Activated CD8-positive, alpha-beta T cell treated with anti-CD3 and anti-CD28 coated beads, Interleukin-2, amount 10 ng/mL, durations not matched to agents 7 days and 5 days (primary cell): ENCODE data around the gene ARSA. TPM values are rescaled to one million over a fixed set of nuclear protein-coding genes. Genes with fewer than 3 reads are reported as not detected.

Experiments used
- ATAC-seq: fragments of 150-1000 bp; cut with Tn5 transposase; one replicate; pipeline ENCODE4 v1.10.0; 2021; ENCODE audit warnings: moderate library complexity
- CTCF ChIA-PET: fragments of 350-600 bp; sonication (Branson Sonifier 250); formaldehyde crosslinking; loops from one replicate; lab custom pipeline; 2021; ENCODE audit warnings: antibody characterized with exemption; lab: Charles Lee
- POLR2A ChIA-PET: fragments of 350-600 bp; sonication (Branson Sonifier 250); formaldehyde crosslinking; loops from one replicate; lab custom pipeline; 2021; ENCODE audit warnings: antibody characterized with exemption; lab: Charles Lee
- DNase-seq: peaks from one replicate; pipeline ENCODE4 v3.0.0-alpha.2; 2020
- H3K27ac Mint-ChIP-seq: one replicate; pipeline ENCODE4 v1.8.0; 2021; ENCODE audit warnings: mild to moderate bottlenecking, mixed read lengths
- H3K27me3 Mint-ChIP-seq: one replicate; pipeline ENCODE4 v1.8.0; 2021; ENCODE audit warnings: low read depth, mixed read lengths
- H3K36me3 Mint-ChIP-seq: one replicate; pipeline ENCODE4 v1.8.0; 2021; ENCODE audit warnings: low read depth, mixed read lengths
- H3K4me1 Mint-ChIP-seq: one replicate; pipeline ENCODE4 v1.8.0; 2021; ENCODE audit warnings: low read depth, mixed read lengths
- H3K4me3 Mint-ChIP-seq: one replicate; pipeline ENCODE4 v1.8.0; 2021; ENCODE audit warnings: mild to moderate bottlenecking, mixed read lengths
- H3K9me3 Mint-ChIP-seq: one replicate; pipeline ENCODE4 v1.8.0; 2022; ENCODE audit warnings: mixed read lengths; ENCODE audit not compliant: insufficient read depth
- total RNA-seq, 2 experiments: library from RNA; stranded (reverse); gene quantifications; one replicate each; pipeline ENCODE4 v1.2.3, GENCODE V29; 2021

Gene ARSA
- total RNA-seq, 2 experiments from 2014 or later = 28.8 to 35.1 TPM

DNA sequence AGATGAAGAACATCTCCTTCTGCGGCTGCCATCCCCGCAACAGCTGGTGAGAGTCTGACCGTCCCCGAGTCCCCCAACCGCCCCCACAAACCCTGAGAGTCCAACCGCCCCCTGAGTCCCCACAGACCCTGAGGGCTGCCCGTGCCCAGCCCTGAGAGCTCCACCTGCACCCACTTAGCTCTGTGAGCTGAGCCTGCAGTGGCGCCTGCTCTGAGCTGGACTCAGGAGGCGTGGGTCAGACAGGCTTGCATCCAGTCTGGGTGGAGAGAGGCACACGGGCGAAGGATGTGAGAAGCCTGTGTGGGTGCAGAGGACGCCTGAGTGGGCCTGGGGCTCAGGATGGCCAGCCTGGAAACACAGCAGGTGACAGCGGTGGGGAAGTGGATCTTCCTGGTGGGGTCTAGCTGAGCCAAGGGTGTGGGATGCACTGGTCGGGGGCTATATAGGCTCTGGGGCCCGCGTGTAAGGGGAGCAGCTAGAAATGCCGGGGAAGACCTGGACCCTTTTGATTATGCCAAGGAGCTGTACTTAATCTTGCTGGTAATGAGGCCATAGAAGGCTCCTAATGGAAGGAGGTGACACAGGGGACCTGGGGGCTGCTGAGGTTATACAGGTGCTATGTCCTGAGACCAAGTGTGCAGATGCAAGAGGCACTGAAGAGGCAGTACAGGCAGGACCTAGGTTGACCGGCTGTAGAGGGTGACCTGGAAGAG, 20.9 kb downstream of the ARSA start:
- H3K9me3 Mint-ChIP-seq = no peaks in the 10 kb centered on the region
- no peak for ATAC-seq
- CTCF ChIA-PET = interaction anchor here (1.9 kb wide), 1 partner anchor 14 kb away, joined by 11 read pairs; no protein-coding TSS in a partner anchor
- POLR2A ChIA-PET = no interaction called here
- no peak overlapping the region for H3K4me3 Mint-ChIP-seq
- peaks cover 2% of the 10 kb centered on the region for H3K4me1 Mint-ChIP-seq
- peaks cover 29% of the 10 kb centered on the region for H3K27me3 Mint-ChIP-seq
- no peaks in the 10 kb centered on the region for H3K36me3 Mint-ChIP-seq
- no peak overlapping the region for H3K27ac Mint-ChIP-seq
- DNase-seq = no peak

DNA sequence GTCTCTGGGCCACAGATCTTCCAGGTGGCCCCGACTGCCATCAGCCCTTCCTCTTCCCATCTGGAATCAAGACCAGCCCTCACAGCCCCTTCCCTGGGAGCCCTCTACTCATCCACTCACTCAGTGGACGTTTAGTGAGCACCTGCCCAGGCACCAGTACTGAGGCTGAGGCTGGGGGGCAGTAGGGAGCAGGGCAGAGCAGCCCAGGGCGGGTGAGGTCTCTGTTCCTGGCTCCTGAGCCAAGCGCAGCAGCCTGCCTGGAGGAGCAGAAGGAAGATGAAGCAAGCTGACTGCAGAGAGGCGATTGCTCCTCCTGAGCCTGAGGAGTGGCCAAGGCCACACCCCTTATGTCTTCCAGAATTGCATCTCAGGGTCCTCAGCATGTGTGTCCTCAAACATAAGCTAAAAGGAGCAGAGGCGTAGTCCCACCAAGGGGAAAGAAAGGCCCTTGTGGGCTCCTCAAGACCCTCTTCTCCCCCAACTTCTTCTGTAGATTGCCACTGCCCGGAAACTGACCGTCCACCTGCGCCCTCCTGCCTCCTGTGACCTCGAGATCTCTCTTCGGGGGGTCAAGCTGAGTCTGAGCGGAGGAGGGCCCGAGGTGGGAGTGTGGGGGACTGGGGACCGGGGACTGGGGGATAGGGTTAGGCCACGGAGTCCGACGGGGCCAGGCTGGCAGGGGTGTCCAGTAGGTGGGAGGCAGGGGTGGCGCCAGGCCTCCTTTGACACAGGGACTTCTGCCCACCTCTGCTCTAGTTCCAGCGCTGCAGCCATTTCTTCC, 21.6 kb downstream of the ARSA start:
- ChIA-PET POLR2A (no interaction called here), CTCF (interaction anchor here (1.9 kb wide), 1 partner anchor 14 kb away, joined by 11 read pairs; no protein-coding TSS in a partner anchor)
- Mint-ChIP-seq H3K4me3 (no peak overlapping the region), H3K27ac (no peak overlapping the region), H3K4me1 (peaks cover 8% of the 10 kb centered on the region), H3K9me3 (no peaks in the 10 kb centered on the region), H3K27me3 (peaks cover 37% of the 10 kb centered on the region), H3K36me3 (peaks cover 1% of the 10 kb centered on the region)
- DNase-seq = no peak
- no peak for ATAC-seq

DNA sequence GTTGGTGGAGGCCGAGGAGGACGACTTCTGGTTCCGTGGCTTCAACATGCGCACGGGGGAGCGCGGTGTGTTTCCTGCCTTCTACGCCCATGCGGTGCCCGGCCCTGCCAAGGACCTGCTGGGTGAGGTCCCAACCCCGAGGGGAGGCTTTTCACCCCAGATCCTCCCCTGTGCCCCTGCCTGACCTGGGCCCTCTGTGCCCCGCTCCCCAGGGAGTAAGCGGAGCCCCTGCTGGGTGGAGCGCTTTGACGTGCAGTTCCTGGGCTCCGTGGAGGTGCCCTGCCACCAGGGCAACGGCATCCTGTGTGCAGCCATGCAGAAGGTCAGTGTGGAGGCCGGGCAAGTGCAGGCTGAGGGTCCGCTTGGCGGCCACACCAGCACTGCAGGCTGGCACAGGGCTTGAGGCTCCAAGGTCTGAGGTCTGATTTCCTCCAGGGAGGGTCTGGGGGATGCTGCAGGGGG, 22.3 kb downstream of the ARSA start:
- Mint-ChIP-seq H3K36me3 (peaks cover 1% of the 10 kb centered on the region), H3K9me3 (no peaks in the 10 kb centered on the region), H3K4me1 (peaks cover 8% of the 10 kb centered on the region), H3K27me3 (peaks cover 38% of the 10 kb centered on the region), H3K4me3 (no peak overlapping the region), H3K27ac (no peak overlapping the region)
- CTCF ChIA-PET = interaction anchor here (1.9 kb wide), 1 partner anchor 15 kb away, joined by 11 read pairs; no protein-coding TSS in a partner anchor
- DNase-seq (no peak), ATAC-seq (no peak)
- POLR2A ChIA-PET = no interaction called here

DNA sequence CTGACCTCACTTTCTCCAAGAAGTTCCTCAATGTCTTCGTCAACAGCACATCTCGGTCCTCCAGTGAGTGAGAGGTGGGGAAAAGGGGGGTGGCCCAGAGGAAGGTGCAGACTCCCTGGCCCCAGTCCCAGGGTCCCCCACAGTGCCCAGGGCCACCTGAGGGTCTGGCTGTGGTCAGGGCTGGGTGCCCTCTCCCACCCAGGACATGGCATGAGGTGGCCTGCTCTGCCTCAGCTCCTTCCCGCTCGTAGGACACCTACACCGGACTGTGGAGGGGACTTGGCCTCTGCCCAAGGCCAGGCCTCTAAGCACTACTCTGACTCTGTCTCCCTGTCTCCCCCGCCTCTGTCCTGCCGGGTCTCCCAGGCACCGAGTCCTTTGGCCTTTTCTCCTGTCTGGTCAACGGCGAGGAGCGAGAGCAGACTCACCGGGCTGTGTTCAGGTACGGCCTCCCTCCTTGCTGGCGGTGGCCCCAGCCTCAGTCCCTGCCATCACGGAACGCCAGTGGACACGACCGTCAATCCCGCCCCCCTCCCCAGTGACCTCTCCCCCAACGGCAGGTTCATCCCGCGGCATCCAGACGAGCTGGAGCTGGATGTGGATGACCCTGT, 22.8 kb downstream of the ARSA start:
- Mint-ChIP-seq H3K4me1 (peaks cover 8% of the 10 kb centered on the region), H3K4me3 (no peak overlapping the region), H3K27me3 (peaks cover 38% of the 10 kb centered on the region), H3K9me3 (no peaks in the 10 kb centered on the region), H3K27ac (no peak overlapping the region), H3K36me3 (peaks cover 1% of the 10 kb centered on the region)
- DNase-seq (no peak), ATAC-seq (no peak)
- ChIA-PET CTCF (interaction anchor here (1.9 kb wide), 1 partner anchor 16 kb away, joined by 11 read pairs; no protein-coding TSS in a partner anchor), POLR2A (no interaction called here)

DNA sequence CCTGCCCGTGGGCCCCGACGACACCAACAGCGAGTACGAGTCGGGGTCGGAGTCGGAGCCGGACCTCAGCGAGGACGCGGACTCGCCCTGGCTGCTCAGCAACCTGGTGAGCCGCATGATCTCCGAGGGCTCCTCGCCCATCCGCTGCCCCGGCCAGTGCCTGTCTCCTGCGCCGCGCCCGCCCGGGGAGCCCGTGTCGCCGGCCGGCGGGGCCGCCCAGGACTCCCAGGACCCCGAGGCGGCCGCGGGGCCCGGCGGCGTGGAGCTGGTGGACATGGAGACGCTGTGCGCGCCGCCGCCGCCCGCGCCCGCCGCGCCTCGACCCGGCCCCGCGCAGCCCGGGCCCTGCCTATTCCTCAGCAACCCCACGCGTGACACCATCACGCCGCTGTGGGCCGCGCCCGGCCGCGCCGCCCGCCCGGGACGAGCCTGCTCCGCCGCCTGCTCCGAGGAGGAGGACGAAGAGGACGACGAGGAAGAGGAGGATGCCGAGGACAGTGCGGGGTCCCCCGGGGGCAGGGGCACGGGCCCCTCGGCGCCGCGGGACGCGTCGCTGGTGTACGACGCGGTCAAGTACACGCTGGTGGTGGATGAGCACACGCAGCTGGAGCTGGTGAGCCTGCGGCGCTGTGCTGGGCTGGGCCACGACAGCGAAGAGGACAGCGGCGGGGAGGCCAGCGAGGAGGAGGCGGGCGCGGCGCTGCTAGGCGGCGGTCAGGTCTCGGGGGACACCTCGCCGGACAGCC, 23.5 kb downstream of the ARSA start:
- no peak for DNase-seq
- no peak for ATAC-seq
- Mint-ChIP-seq H3K36me3 (peaks cover 1% of the 10 kb centered on the region), H3K9me3 (no peaks in the 10 kb centered on the region), H3K4me3 (no peak overlapping the region), H3K27me3 (peaks cover 43% of the 10 kb centered on the region), H3K4me1 (peaks cover 12% of the 10 kb centered on the region), H3K27ac (no peak overlapping the region)
- CTCF ChIA-PET = no interaction called here
- POLR2A ChIA-PET = no interaction called here

DNA sequence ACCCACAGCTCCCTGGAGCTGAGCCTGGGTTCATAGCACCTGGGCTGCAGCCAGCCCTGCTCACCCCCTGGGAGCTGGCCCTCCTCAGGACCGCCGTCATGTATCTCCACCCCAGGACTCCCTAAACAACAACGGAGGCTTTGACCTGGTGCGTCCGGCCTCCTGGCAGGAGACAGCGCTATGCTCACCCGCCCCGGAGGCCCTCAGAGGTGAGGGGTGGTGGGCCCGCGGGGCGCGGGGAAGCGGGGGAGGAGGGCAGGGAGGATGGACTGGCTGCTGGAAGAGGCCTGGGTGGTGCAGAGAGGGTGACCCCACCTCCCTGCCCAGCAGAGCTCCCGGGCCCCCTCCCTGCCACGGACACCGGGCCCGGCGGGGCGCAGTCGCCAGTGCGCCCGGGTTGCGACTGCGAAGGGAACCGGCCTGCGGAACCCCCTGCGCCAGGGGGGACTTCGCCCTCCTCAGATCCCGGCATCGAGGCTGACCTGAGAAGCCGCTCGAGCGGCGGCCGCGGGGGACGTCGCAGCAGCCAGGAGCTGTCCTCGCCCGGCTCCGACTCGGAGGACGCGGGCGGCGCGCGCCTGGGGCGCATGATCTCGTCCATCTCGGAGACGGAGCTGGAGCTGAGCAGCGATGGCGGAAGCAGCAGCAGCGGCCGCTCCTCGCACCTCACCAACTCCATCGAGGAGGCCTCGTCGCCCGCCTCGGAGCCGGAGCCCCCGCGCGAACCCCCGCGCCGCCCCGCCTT, 24.3 kb downstream of the ARSA start:
- no peak overlapping the region for H3K4me3 Mint-ChIP-seq
- DNase-seq = no peak
- ChIA-PET POLR2A (no interaction called here), CTCF (no interaction called here)
- ATAC-seq = no peak
- H3K9me3 Mint-ChIP-seq = no peaks in the 10 kb centered on the region
- H3K27me3 Mint-ChIP-seq = peaks cover 45% of the 10 kb centered on the region
- peaks cover 1% of the 10 kb centered on the region for H3K36me3 Mint-ChIP-seq
- peaks cover 12% of the 10 kb centered on the region for H3K4me1 Mint-ChIP-seq
- no peak overlapping the region for H3K27ac Mint-ChIP-seq

DNA sequence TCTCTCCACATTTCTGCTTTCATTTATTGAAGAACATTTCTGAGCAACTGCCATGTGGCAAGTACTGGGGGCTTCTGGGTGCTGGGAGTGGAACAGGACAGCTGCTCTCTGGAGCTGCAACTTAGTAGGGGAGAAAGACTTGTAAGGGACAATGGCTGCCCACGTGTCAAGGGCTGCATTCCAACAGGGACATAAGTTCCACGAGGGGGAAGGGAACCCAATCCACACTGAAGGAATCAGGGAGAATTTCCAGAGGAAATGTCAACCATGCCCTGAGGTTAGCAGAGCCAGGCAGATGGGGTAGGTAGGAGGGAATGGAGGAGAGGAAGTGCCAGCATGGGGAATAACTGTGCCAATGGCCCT, 25.6 kb downstream of the ARSA start:
- ChIA-PET CTCF (no interaction called here), POLR2A (interaction anchor here (0.8 to 0.9 kb wide), 3 partner anchors 18 to 77 kb away, joined by 3 to 4 read pairs (median 4); partner anchors contain the start of genes CHKB and SCO2)
- H3K36me3 Mint-ChIP-seq = peaks cover 1% of the 10 kb centered on the region
- no peaks in the 10 kb centered on the region for H3K9me3 Mint-ChIP-seq
- H3K4me3 Mint-ChIP-seq = peak overlapping the region; percentile 59
- no peak overlapping the region for H3K27ac Mint-ChIP-seq
- ATAC-seq (no peak), DNase-seq (no peak)
- H3K4me1 Mint-ChIP-seq = peaks cover 12% of the 10 kb centered on the region
- H3K27me3 Mint-ChIP-seq = peaks cover 44% of the 10 kb centered on the region

DNA sequence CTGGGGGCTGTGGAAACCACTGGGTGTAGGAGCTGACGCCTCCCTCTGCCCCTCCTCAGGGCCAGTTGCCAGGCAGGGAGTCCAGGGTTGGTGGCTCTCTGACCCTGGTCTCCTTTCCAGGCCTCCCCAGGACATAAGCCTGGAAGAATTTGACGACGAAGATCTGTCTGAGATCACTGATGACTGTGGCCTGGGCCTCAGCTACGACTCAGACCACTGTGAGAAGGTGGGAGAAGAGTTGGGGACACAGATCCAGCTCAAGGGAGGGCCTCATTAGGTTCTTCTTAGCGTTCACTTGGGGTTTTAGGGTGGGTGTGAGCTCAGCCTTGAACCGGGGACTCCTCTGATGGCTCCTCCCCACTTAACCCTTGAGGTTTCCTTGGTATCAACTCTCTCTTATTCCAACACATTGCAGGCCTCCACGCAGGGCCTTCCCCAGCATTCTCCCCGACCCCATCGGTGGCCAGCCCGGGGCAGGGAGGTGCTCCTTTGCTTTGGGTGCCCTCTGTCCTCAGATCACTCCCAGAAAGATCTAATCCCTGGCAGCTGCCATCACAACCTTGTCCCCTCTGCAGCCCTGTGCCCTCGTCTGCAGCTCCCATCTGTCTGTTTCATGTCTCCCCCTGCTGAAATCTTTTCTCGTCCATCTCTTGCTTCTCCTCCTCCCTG, 26.1 kb downstream of the ARSA start:
- H3K36me3 Mint-ChIP-seq = peaks cover 1% of the 10 kb centered on the region
- peaks cover 12% of the 10 kb centered on the region for H3K4me1 Mint-ChIP-seq
- ChIA-PET CTCF (no interaction called here), POLR2A (interaction anchor here (0.8 to 0.9 kb wide), 3 partner anchors 19 to 76 kb away, joined by 3 to 4 read pairs (median 4); partner anchors contain the start of genes CHKB and SCO2)
- peak overlapping the region; percentile 59 for H3K4me3 Mint-ChIP-seq
- H3K27ac Mint-ChIP-seq = no peak overlapping the region
- DNase-seq (no peak), ATAC-seq (no peak)
- H3K9me3 Mint-ChIP-seq = no peaks in the 10 kb centered on the region
- H3K27me3 Mint-ChIP-seq = peaks cover 40% of the 10 kb centered on the region

DNA sequence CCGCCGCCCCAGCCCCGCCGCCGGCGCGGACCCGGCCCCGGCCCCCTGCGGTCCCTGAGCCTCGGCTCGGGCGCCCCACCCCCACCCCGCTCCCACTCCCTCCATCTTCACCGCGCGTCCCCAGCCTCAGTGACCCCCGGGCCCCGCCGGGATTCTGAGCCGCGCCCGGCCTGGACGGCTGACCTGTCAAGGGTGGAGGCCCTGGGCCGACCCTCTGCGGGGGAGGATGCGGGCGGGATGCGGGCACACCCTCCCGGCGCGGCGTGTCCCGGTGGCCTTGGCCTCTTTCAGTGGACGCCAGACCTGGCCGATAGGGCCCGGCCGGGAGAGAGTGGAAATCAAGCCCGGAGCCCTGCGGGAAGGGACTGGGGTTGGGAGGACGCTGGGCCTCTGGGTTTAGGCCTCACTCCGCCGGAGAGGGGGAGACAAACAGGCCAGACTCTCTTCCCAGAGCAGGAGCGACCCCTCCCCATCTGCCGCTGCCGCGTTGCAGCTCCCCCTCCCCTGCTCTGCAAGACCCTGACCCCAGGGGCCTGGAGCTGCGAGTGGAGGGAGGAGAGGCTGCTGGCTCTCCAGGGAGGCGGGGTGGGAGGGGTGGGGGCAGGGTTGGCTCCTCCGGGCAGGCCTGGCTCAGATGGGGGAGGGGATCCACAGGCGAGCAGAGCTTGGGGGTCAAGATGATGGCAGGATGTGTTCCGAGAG, 26.8 kb downstream of the ARSA start:
- peaks cover 39% of the 10 kb centered on the region for H3K27me3 Mint-ChIP-seq
- H3K36me3 Mint-ChIP-seq = peaks cover 1% of the 10 kb centered on the region
- ATAC-seq (no peak), DNase-seq (no peak)
- H3K9me3 Mint-ChIP-seq = no peaks in the 10 kb centered on the region
- peaks cover 12% of the 10 kb centered on the region for H3K4me1 Mint-ChIP-seq
- peak overlapping the region; percentile 59 for H3K4me3 Mint-ChIP-seq
- no peak overlapping the region for H3K27ac Mint-ChIP-seq
- ChIA-PET CTCF (no interaction called here), POLR2A (interaction anchor here (0.8 to 0.9 kb wide), 3 partner anchors 19 to 76 kb away, joined by 3 to 4 read pairs (median 4); partner anchors contain the start of genes CHKB and SCO2)

DNA sequence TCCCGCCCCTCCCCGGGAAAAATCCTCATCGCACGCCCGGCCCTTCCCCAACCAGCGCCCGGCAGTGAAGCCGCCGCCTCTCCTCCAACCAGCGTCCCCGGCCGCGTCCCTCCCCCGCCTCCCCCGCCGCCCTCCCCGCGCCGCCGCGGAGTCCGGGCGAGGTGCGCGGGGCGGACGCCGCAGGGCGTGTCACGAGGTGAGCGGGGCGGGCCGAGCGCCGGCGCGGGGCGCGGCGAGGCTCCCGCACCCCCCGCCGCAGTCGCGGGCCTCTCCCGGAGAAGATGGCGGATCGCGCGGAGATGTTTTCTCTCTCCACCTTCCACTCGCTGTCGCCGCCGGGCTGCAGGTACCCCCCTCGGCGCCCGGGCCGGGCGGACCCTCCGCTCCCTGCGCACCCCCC, 27.4 kb downstream of the ARSA start, which contains the start of gene MAPK8IP2:
MAPK8IP2 (plus strand) TSS at position 256 of the 400 bp plus-strand sequence; CDS start at position 282, 26 bp downstream.
- H3K4me1 Mint-ChIP-seq = peaks cover 12% of the 10 kb centered on the region
- peak; percentile 50 for ATAC-seq
- peaks cover 38% of the 10 kb centered on the region for H3K27me3 Mint-ChIP-seq
- peak within 1 kb of the TSS; percentile 59 for H3K4me3 Mint-ChIP-seq
- H3K9me3 Mint-ChIP-seq = no peaks in the 10 kb centered on the region
- ChIA-PET POLR2A (interaction anchor here (1.3 kb wide), 1 partner anchor 37 kb away, joined by 4 read pairs; the partner anchor contains the start of gene SYCE3), CTCF (interaction anchor here (1.0 kb wide), 1 partner anchor 75 kb away, joined by 3 read pairs; the partner anchor contains the start of gene SCO2)
- H3K27ac Mint-ChIP-seq = no peak within 1 kb of the TSS
- no peak for DNase-seq
- H3K36me3 Mint-ChIP-seq = peaks cover 1% of the 10 kb centered on the region
